ENCODE measurements around the gene COX20.

DNA sequence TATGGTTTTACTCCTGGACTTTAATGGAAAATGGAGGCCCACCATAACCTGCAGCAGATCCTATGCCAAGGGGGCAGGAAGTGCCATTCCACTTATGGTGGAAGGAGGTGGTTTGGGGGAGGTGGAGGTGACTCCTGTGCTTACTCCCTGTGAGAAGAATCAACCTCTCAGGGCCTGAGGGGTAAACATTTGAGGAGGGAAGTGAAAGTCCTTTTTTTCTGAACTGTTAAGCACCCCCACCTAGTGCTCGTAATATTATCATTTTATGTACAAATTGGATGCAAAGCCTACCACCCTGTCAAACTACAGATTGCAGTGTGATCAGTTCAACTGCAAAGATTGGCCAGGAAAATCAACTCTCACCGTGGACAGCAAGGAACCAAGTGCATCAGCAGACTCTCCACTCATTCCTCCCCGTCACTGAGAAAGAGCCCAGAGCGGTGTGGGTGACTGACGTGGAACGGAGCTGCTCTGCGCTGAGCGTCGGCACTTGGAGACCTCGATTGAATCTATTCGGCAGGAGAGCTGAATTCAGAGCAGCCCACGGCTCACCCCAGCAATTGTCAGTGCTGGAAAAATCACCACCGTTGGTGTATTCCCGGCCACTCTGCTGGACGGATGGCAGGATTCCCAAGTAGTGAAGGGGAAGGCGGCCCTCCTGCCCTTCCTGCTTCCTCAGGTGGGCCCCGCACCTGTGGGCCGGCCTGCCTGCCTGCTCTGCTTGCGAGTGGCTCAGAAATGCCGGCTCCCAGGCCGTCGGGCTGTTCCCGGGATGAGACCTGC, 46.8 kb upstream of the COX20 start:
- TF ChIP-seq POLR2A (IDR thresholded peaks at IDR 0.05) (no peak), EP300 (IDR thresholded peaks at IDR 0.05) (no peak)
- TF ChIP-seq, protein P1, sequence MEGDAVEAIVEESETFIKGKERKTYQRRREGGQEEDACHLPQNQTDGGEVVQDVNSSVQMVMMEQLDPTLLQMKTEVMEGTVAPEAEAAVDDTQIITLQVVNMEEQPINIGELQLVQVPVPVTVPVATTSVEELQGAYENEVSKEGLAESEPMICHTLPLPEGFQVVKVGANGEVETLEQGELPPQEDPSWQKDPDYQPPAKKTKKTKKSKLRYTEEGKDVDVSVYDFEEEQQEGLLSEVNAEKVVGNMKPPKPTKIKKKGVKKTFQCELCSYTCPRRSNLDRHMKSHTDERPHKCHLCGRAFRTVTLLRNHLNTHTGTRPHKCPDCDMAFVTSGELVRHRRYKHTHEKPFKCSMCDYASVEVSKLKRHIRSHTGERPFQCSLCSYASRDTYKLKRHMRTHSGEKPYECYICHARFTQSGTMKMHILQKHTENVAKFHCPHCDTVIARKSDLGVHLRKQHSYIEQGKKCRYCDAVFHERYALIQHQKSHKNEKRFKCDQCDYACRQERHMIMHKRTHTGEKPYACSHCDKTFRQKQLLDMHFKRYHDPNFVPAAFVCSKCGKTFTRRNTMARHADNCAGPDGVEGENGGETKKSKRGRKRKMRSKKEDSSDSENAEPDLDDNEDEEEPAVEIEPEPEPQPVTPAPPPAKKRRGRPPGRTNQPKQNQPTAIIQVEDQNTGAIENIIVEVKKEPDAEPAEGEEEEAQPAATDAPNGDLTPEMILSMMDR (IDR thresholded peaks at IDR 0.05): no peak

Data from ovary (tissue), 3 donors.